OCI-LY7 (cell line): ENCODE results near the gene COL2A1.

Experiments
- EZH2phosphoT487 ChIP-seq: fragments of 200-600 bp; sonication (generic); IDR thresholded peaks from 2 replicates; pipeline ENCODE4 v1.6.1; 2018; ENCODE audit warnings: low read depth, borderline replicate concordance, mild to moderate bottlenecking, mixed run types, antibody characterized with exemption, low read length, moderate library complexity, mixed read lengths
- TF ChIP-seq, protein P1 (sequence below): fragments of 200-600 bp; sonication (generic); conservative IDR thresholded peaks from 2 replicates; pipeline ENCODE4 v1.5.1; 2014; ENCODE audit warnings: mild to moderate bottlenecking, antibody characterized with exemption, low read length, moderate library complexity, mixed read lengths

DNA sequence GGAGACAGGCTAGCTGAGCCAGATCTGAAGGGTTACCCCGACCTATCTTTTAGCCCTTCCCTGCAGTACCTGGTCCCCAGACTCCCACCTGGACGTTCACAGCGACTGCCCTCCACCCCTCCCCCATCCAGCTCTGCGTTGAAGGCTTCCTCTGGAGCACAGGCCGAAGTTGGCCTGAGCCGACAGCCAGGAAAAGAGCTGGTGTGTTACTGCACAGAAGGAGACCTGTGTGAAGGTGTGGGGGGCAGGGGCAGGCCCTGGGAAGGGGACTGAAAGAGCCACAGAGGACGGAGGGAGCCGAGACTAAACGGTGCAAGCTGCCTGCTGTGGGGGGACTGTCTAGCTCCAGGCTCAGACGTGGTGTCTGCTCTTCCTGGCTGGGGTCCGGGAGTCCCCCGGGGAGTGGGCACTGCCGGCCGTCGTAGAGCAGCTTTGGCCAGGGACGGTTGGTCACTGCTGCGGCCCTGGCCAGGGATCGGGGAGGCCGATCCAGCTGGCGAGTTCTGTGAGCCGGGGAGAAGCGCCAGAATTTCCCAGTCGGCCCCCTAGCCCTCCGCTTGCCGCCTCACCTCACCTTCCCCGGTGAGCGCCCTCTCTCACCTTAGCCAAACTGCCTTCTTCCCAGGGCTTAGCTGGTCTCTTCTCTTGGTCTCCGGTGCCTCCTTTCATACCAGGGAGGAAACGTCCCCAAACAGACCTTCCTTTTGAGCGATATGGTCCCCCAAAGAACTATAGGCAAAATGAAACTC is 899 bp upstream of the COL2A1 start:
- TF ChIP-seq, protein P1, sequence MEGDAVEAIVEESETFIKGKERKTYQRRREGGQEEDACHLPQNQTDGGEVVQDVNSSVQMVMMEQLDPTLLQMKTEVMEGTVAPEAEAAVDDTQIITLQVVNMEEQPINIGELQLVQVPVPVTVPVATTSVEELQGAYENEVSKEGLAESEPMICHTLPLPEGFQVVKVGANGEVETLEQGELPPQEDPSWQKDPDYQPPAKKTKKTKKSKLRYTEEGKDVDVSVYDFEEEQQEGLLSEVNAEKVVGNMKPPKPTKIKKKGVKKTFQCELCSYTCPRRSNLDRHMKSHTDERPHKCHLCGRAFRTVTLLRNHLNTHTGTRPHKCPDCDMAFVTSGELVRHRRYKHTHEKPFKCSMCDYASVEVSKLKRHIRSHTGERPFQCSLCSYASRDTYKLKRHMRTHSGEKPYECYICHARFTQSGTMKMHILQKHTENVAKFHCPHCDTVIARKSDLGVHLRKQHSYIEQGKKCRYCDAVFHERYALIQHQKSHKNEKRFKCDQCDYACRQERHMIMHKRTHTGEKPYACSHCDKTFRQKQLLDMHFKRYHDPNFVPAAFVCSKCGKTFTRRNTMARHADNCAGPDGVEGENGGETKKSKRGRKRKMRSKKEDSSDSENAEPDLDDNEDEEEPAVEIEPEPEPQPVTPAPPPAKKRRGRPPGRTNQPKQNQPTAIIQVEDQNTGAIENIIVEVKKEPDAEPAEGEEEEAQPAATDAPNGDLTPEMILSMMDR, result no peak
- no peak for TF ChIP-seq EZH2phosphoT487
